Stomach (tissue), 9 donors: Measurements from ENCODE around the gene DNAJC11. TPM values are rescaled to one million over a fixed set of nuclear protein-coding genes. Genes with fewer than 3 reads are reported as not detected.
"Not testable (repeated sequence)": the region's sequence is repeated elsewhere in the genome, so short reads cannot be mapped to it uniquely, and the experiment has no call there.

Experiments
- DNase-seq, 2 donors: peaks; one replicate each; pipeline versions ENCODE4 v3.0.0 to v3.0.0-alpha.2; 2013 to 2019
- H3K27ac ChIP-seq, 5 donors: fragments of 200-600 bp in 4 of 5; sonication (generic) in 4 of 5; one replicate each; pipeline ENCODE4 v1.5.1; 2013 to 2019; ENCODE audit warnings: mild to moderate bottlenecking in 1 of 5, moderate library complexity in 1 of 5
- H3K27me3 ChIP-seq, 3 donors: fragments of 200-600 bp; sonication (generic); one replicate each; pipeline ENCODE4 v1.5.1; 2017 to 2019; ENCODE audit warnings: mixed run types in 1 of 3
- H3K36me3 ChIP-seq, 4 donors: fragments of 200-600 bp; sonication (generic); 1 replicate in 3 of 4; 2 replicates in 1 of 4; pipeline ENCODE4 v1.5.1; 2016 to 2019
- H3K4me1 ChIP-seq, 4 donors: fragments of 200-600 bp; sonication (generic); one replicate each; pipeline ENCODE4 v1.5.1; 2016 to 2019
- H3K4me3 ChIP-seq, 4 donors: fragments of 200-600 bp; sonication (generic) in 3 of 4; one replicate each; pipeline ENCODE4 v1.5.1; 2016 to 2019; ENCODE audit warnings: mild to moderate bottlenecking in 1 of 4
- H3K9me3 ChIP-seq, 4 donors: fragments of 200-600 bp; sonication (generic); one replicate each; pipeline ENCODE4 v1.5.1; 2016 to 2019
- EP300 ChIP-seq: sonication (generic); formaldehyde crosslinking; IDR thresholded peaks from one replicate; pipeline ENCODE4 v1.6.1; 2017; ENCODE audit warnings: antibody characterized with exemption
- POLR2A ChIP-seq, 4 donors: fragments of 450-650 bp; IDR thresholded peaks; one replicate each; pipeline ENCODE4 v1.6.1; 2016; ENCODE audit warnings: antibody characterized with exemption in 4 of 4, control low read depth in 2 of 4, mild to moderate bottlenecking in 1 of 4, moderate library complexity in 1 of 4
- POLR2AphosphoS5 ChIP-seq, 3 donors: sonication (generic); formaldehyde crosslinking; IDR thresholded peaks; one replicate each; pipeline ENCODE4 v1.6.1; 2016; ENCODE audit warnings: antibody characterized with exemption in 3 of 3
- WGBS, 5 donors: extraction: QIAGEN DNeasy Blood & Tissue Kit in 3 of 5; methylation state at CpG; one replicate each; pipeline versions ENCODE4 v1.1.5 to v1.1.7; 2013 to 2018; 5-methylcytosine and 5-hydroxymethylcytosine counted together
- intact Hi-C: fragments of 100-400 bp; cut with DNase I; formaldehyde crosslinking; loops from one replicate; pipeline ENCODE4 v1.15.1; 2023; ENCODE audit warnings: low total_unique reads
- polyA plus RNA-seq, 3 donors: library from polyadenylated mRNA; stranded (reverse); fragments of 200-250 nt; gene quantifications; one replicate each; pipeline ENCODE4 v1.2.3, GENCODE V29; 2013
- total RNA-seq, 5 donors: library from RNA; depleted of rRNA; stranded (reverse); fragments of >200 nt; gene quantifications; one replicate each; pipeline versions ENCODE4 v1.1.0 to v1.2.3, GENCODE V29; 2014 to 2016
- TF ChIP-seq, protein P1 (sequence below), 7 experiments: fragments of 450-650 bp in 4 of 7; fragments of 200-600 bp in 3 of 7; sonication (generic) in 3 of 7; IDR thresholded peaks; one replicate each; pipeline ENCODE4 v1.5.1; 2016 to 2019; ENCODE audit warnings: antibody characterized with exemption in 7 of 7, control low read depth in 2 of 7, mild to moderate bottlenecking in 1 of 7
- donor health status: healthy with polysubstance abuse.
- donor health status: Bipolar disorder and iron deficiency.
- donor health status: healthy.

DNAJC11 gene
- total and polyA plus RNA-seq, 8 donors = 20.0 to 93.9 (median 34.2) TPM

DNA sequence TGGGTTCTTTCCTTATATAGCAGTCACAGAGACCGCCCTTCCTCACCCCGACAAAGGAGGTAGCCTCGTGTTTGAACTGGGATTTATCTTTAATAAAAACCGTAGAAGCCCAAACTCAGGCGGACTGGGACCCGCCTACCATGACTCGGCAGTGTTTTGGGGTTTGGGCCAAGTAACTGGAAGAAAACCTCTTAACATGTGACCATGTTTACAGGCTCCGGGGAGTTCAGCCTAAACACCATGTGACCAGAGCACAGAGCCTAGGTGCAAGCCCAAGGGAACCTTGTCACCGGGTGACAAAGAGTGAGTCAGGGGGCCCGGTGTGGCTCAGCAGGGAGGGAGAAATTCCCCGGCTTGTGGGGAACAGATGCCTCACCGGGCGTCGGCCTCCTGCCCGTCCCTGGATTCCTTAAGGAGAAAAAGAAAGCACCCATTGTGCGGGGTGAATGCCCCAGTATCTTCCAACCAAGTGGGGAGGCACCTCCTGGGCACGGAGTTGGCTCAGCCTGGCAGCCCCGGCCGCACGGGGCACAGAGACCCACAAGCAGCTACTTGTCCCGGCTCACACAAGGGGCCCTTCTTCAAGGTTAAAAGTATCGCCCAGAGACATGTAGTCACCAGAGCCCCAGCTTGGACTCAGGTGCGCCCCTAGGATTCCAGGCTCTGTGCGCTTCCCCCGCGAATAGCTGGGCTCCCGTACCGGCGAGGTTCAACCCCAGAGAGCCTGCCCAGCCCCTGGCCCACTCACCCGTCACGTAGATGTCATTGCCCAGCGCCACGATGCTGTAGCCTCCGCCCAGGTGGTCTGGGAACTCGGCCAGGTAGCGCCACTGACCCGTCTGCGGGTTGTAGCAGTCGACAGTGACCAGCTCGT lies 100.3 kb downstream of the DNAJC11 start:
- Histone ChIP-seq H3K27ac (peak overlapping the region; percentile 98 to 100 (median 100)), H3K9me3 (no peaks in the 10 kb centered on the region), H3K4me1 (peaks cover 68 to 74% (median 71%) of the 10 kb centered on the region in 4 donors), H3K4me3 (peak overlapping the region; percentile 77 to 98 (median 83)), H3K36me3 (peaks cover 29 to 35% (median 29%) of the 10 kb centered on the region in 4 donors), H3K27me3 (no peaks in the 10 kb centered on the region)
- WGBS, 5 donors = 0 to 1% (median 0%) methylated on average over 31 to 40 of the region's 40 CpGs
- peak; percentile 83 to 87 for DNase-seq
- intact Hi-C loops = no loop called here
- peak; percentile 77 to 92 (median 90) for TF ChIP-seq POLR2AphosphoS5 (IDR thresholded peaks at IDR 0.05)
- TF ChIP-seq, protein P1, sequence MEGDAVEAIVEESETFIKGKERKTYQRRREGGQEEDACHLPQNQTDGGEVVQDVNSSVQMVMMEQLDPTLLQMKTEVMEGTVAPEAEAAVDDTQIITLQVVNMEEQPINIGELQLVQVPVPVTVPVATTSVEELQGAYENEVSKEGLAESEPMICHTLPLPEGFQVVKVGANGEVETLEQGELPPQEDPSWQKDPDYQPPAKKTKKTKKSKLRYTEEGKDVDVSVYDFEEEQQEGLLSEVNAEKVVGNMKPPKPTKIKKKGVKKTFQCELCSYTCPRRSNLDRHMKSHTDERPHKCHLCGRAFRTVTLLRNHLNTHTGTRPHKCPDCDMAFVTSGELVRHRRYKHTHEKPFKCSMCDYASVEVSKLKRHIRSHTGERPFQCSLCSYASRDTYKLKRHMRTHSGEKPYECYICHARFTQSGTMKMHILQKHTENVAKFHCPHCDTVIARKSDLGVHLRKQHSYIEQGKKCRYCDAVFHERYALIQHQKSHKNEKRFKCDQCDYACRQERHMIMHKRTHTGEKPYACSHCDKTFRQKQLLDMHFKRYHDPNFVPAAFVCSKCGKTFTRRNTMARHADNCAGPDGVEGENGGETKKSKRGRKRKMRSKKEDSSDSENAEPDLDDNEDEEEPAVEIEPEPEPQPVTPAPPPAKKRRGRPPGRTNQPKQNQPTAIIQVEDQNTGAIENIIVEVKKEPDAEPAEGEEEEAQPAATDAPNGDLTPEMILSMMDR (IDR thresholded peaks at IDR 0.05) = no peak
- no peak for TF ChIP-seq POLR2A (IDR thresholded peaks at IDR 0.05)
- TF ChIP-seq EP300 = no peak

DNA sequence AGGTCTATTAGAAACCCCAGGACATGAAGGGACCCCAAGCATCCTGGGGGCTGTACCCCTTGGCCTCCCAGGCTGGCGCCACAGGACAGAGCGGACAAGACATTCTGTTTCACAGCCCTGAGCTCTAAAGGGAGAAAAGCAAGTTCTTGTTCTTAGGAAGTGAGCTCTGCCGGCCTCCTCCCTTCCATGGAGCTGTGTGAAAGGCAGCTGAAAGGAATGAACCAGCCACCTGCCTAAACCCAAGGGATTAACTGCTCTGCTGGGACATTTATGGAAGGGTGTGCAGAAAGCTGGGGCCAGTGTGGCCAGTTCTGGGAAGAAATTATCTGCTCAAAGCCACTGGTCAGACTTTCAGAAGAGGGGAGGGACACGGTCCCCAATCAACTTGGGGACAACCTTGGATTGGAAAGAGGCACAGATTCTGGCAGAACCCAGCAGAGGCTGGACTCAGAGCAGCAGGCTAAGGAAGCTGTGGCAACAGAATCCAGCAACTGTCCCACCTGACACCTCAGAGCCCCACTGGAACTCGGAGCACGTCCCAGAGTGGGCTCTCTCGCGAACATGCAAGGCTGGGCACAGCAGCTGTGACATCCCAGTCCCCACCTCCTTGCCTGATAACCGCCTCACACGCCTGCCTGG lies 101.1 kb downstream of the DNAJC11 start:
- intact Hi-C loops = no loop called here
- Histone ChIP-seq H3K27me3 (no peaks in the 10 kb centered on the region), H3K27ac (peak overlapping the region; percentile 98 to 100 (median 100)), H3K36me3 (peaks cover 36 to 42% (median 37%) of the 10 kb centered on the region in 4 donors), H3K4me1 (peaks cover 72 to 81% (median 76%) of the 10 kb centered on the region in 4 donors), H3K9me3 (no peaks in the 10 kb centered on the region), H3K4me3 (peak overlapping the region; percentile 77 to 98 (median 83))
- no peak for DNase-seq
- TF ChIP-seq POLR2A (IDR thresholded peaks at IDR 0.05) = no peak
- TF ChIP-seq, protein P1 (IDR thresholded peaks at IDR 0.05) = no peak
- no peak for TF ChIP-seq EP300
- no peak for TF ChIP-seq POLR2AphosphoS5 (IDR thresholded peaks at IDR 0.05)
- 8 to 13% (median 9%) methylated on average over 10 of the region's 10 CpGs for WGBS, 5 donors

DNA sequence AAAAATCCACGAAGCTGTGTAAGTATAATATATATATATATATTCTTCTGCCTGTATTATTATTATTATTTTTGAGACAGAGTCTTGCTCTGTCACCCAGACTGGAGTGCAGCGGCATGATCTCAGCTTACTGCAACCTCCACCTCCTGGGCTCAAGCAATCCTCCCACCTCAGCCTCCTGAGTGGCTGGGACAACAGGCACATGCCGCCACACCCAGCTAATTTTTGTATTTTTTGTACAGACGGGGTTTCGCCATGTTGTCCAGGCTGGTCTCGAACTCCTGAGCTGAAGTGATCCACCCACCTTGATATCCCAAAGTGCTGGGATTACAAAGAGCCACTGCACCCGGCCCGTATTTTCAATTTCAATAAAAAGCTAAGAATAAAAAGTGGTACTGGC lies 101.6 kb downstream of the DNAJC11 start:
- peak overlapping the region in 4 of 5 donors; percentile 98 to 100 (median 100) for H3K27ac ChIP-seq
- H3K4me3 ChIP-seq = peak overlapping the region; percentile 77 to 98 (median 83)
- intact Hi-C loops, H3K9me3 ChIP-seq, H3K27me3 ChIP-seq, DNase-seq: not testable (repeated sequence)
- H3K4me1 ChIP-seq = peaks cover 72 to 84% (median 76%) of the 10 kb centered on the region in 4 donors
- peaks cover 41 to 48% (median 42%) of the 10 kb centered on the region in 4 donors for H3K36me3 ChIP-seq
- WGBS, 5 donors = 22 to 47% (median 40%) methylated on average over 8 of the region's 8 CpGs

DNA sequence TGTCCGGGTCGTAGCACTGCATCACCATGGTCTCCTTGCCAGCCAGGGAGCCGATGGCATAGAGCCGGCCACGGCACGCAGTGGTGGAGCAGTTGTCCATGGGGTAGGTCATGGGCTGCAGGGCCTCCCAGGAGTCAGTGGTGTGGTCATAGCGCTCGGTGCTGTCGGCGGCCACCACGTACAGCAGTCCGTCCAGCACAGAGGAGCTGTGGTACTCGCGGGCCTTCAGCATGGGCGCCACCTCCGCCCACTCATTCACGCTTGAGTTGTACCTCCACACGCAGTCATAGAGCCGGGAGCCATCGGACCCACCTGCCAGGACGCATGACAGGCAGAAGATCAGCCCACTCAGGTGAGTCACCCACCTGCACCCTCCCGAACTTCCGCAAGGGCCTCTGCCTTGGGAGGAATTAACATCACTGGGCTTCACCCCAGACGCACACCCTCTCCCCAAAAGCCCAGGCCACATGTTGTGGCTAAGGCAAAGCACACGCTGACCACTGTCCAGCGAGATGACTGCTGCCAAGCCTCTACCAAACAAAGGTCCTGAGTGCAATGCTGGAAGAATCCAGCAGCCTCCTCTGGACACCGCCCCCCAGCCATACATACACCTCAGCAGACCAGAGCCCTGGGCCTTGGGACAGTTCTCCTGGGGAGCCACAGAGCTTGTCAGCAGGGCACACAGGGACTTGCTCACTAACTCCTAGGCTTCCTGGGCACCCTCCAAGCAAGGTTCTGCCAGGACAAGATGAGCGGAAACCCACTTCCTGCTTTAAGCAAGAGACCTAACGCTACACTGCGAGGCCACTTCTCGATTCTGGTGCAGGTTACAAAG lies 102.3 kb downstream of the DNAJC11 start:
- peak in 1 of 2 donors; percentile 47 for DNase-seq
- no peak for TF ChIP-seq EP300
- TF ChIP-seq, protein P1 (IDR thresholded peaks at IDR 0.05) = no peak
- TF ChIP-seq POLR2A (IDR thresholded peaks at IDR 0.05) = no peak
- TF ChIP-seq POLR2AphosphoS5 (IDR thresholded peaks at IDR 0.05) = no peak
- peak overlapping the region; percentile 77 to 98 (median 83) for H3K4me3 ChIP-seq
- 47 to 66% (median 64%) methylated on average over 15 to 31 of the region's 31 CpGs for WGBS, 5 donors
- peaks cover 66 to 81% (median 75%) of the 10 kb centered on the region in 4 donors for H3K4me1 ChIP-seq
- intact Hi-C loops = no loop called here
- no peaks in the 10 kb centered on the region for H3K27me3 ChIP-seq
- H3K27ac ChIP-seq = peak overlapping the region in 4 of 5 donors; percentile 98 to 100 (median 100)
- no peaks in the 10 kb centered on the region for H3K9me3 ChIP-seq
- peaks cover 48 to 54% (median 49%) of the 10 kb centered on the region in 4 donors for H3K36me3 ChIP-seq
